Gastrocnemius medialis (tissue), 4 donors: Measurements from ENCODE around the gene JMJD7. TPM values are rescaled to one million over a fixed set of nuclear protein-coding genes. Genes with fewer than 3 reads are reported as not detected.
A peak's percentile ranks its signal among the peaks of the same experiment; 100 is the strongest.

Experiments
- ATAC-seq, 2 donors: fragments of 150-250 bp; one replicate each; pipeline ENCODE4 v1.9.1; 2016
- DNase-seq, 2 donors: peaks; one replicate each; pipeline ENCODE4 v3.0.0-alpha.2; 2019
- H3K27ac ChIP-seq, 4 donors: fragments of 200-600 bp; sonication (generic); 1 replicate in 1 of 4; 2 replicates in 3 of 4; pipeline ENCODE4 v1.5.1; 2016 to 2018; ENCODE audit warnings: mild to moderate bottlenecking in 2 of 4, moderate library complexity in 1 of 4
- H3K27me3 ChIP-seq, 3 donors: fragments of 200-600 bp; sonication (generic) in 2 of 3; 1 replicate in 1 of 3; 2 replicates in 2 of 3; pipeline versions ENCODE4 v1.5.1 to v1.6.0; 2016 to 2019; ENCODE audit warnings: mild to moderate bottlenecking in 1 of 3, moderate library complexity in 1 of 3
- H3K36me3 ChIP-seq, 2 donors: fragments of 200-600 bp; sonication (generic) in 1 of 2; one replicate each; pipeline ENCODE4 v1.5.1; 2017 to 2018
- H3K4me1 ChIP-seq, 2 donors: fragments of 200-600 bp; sonication (generic) in 1 of 2; one replicate each; pipeline ENCODE4 v1.5.1; 2016 to 2017; ENCODE audit warnings: mild to moderate bottlenecking in 2 of 2
- H3K4me3 ChIP-seq, 4 donors: fragments of 200-600 bp; sonication (generic) in 3 of 4; 1 replicate in 1 of 4; 2 replicates in 3 of 4; pipeline ENCODE4 v1.5.1; 2016 to 2019; ENCODE audit warnings: mild to moderate bottlenecking in 2 of 4
- H3K9me3 ChIP-seq, 3 donors: fragments of 200-600 bp; sonication (generic) in 2 of 3; 1 replicate in 1 of 3; 2 replicates in 2 of 3; pipeline ENCODE4 v1.5.1; 2016 to 2019
- CTCF ChIP-seq, 5 experiments: fragments of 450-650 bp in 3 of 5; fragments of 200-600 bp in 2 of 5; sonication (generic) in 2 of 5; IDR thresholded peaks in 4 of 5; conservative IDR thresholded peaks in 1 of 5; 1 replicate in 4 of 5; 2 replicates in 1 of 5; pipeline ENCODE4 v1.5.1; 2016 to 2019; ENCODE audit warnings: antibody characterized with exemption in 5 of 5, mild to moderate bottlenecking in 3 of 5, moderate library complexity in 3 of 5
- POLR2A ChIP-seq, 2 donors: fragments of 450-650 bp; IDR thresholded peaks; one replicate each; pipeline ENCODE4 v1.6.1; 2017; ENCODE audit warnings: antibody characterized with exemption in 2 of 2, mild to moderate bottlenecking in 2 of 2, moderate library complexity in 2 of 2
- in situ Hi-C, 4 donors: fragments of 200-750 bp; cut with MboI; loops; one replicate each; pipeline versions ENCODE4 v1.15.0 to v1.8.0; 2017; ENCODE audit warnings: low sequenced_read_pairs in 4 of 4
- intact Hi-C: fragments of 100-400 bp; cut with DNase I; formaldehyde crosslinking; loops from one replicate; pipeline ENCODE4 v1.15.1; 2023; ENCODE audit warnings: low total_unique reads
- total RNA-seq, 4 donors: library from RNA; depleted of rRNA; stranded (reverse); fragments of >200 nt; gene quantifications; one replicate each; pipeline versions ENCODE4 v1.1.0 to v1.2.3, GENCODE V29; 2016

The JMJD7 gene
- total RNA-seq, 4 donors from 2014 or later = 1.7 to 7.6 (median 3.9) TPM

- TF ChIP-seq CTCF (IDR thresholded peaks at IDR 0.05 in 4 of 5, conservative IDR thresholded peaks at IDR 0.05 in 1 of 5) = no peak
- no peak for TF ChIP-seq POLR2A (IDR thresholded peaks at IDR 0.05)
- in situ Hi-C loops = no loop called here
- Histone ChIP-seq H3K27ac (no peak overlapping the region), H3K9me3 (no peaks in the 10 kb centered on the region), H3K27me3 (no peaks in the 10 kb centered on the region), H3K36me3 (no peaks in the 10 kb centered on the region), H3K4me1 (peaks cover 0 to 3% of the 10 kb centered on the region in 2 donors), H3K4me3 (no peak overlapping the region)
- intact Hi-C loops = no loop called here
- DNase-seq = no peak
- no peak for ATAC-seq
Observed at GRCh38 chr15:41874736-41875135, 46.8 kb downstream of the JMJD7 start.

DNA sequence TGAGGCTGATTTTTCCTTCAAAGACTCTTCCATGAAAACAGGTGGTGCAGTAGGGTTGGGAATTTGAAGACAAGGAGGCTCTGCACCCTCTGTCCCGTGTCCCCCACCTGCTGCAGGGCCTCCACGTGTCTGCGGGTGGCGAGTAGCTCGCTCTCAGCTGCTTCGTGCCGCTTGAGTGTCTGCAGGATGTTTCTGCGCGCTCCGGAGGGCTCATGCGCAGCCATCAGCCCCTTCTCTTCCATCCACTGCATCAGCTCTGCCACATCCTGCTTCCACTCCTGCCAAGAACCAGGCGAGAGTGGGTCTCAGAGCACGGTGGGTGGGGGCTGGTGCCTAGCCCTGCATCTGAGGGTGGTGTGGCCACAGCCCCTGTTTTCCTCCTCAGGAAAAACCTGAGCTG is 48.1 kb downstream of the JMJD7 start:
- TF ChIP-seq CTCF (IDR thresholded peaks at IDR 0.05 in 4 of 5, conservative IDR thresholded peaks at IDR 0.05 in 1 of 5) (no peak), POLR2A (IDR thresholded peaks at IDR 0.05) (no peak)
- ATAC-seq (no peak), DNase-seq (no peak)
- H3K9me3 ChIP-seq = no peaks in the 10 kb centered on the region
- peaks cover 0 to 3% of the 10 kb centered on the region in 2 donors for H3K4me1 ChIP-seq
- H3K27ac ChIP-seq = no peak overlapping the region
- H3K36me3 ChIP-seq = no peaks in the 10 kb centered on the region
- H3K27me3 ChIP-seq = no peaks in the 10 kb centered on the region
- no peak overlapping the region for H3K4me3 ChIP-seq
- intact Hi-C loops = no loop called here
- in situ Hi-C loops = no loop called here

GRCh38 chr15:41876689-41877088 is 48.8 kb downstream of the JMJD7 start:
- Histone ChIP-seq H3K9me3 (no peaks in the 10 kb centered on the region), H3K4me3 (no peak overlapping the region), H3K27ac (no peak overlapping the region), H3K4me1 (peaks cover 2 to 3% of the 10 kb centered on the region in 2 donors), H3K27me3 (no peaks in the 10 kb centered on the region), H3K36me3 (no peaks in the 10 kb centered on the region)
- DNase-seq (no peak), ATAC-seq (no peak)
- in situ Hi-C loops (no loop called here), intact Hi-C loops (no loop called here)
- TF ChIP-seq CTCF (IDR thresholded peaks at IDR 0.05 in 4 of 5, conservative IDR thresholded peaks at IDR 0.05 in 1 of 5) = no peak
- TF ChIP-seq POLR2A (IDR thresholded peaks at IDR 0.05) = no peak

DNA sequence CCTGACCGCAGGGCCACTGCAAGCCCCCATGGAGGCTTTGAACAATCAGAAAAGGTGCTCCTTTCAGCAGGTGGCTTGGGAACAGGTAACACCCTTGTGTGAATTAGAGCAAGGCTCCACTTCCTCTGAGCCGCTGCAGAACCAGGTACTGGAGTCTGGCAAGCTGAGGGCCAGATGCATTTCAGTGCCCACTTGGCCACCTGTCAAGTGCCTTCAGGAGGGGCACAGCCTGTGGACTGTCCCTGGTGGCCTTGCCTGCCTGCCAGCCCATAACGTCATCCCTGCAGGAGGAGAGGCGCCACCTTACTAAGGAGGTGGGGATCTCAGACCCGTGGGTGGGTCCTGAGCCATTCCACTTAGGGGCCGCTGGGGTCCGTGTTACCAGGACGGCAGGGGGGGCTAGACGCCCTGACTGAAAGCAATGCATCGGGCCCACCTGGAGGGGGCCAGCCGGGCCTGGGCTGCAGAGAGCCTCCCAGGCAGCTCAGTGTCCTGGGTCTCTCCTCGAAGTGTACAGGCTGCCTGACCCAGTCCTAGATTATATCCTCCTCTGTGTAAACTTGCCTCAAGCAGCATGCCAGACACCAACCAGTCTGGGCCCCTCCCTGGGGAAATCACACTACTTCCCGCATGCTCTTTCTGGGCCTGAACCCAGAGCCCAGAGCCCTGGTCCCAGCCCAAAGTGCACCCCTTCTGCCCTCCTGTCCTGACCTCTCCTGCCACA is 49.9 kb downstream of the JMJD7 start:
- Histone ChIP-seq H3K4me1 (peaks cover 3 to 7% of the 10 kb centered on the region in 2 donors), H3K27me3 (no peaks in the 10 kb centered on the region), H3K36me3 (no peaks in the 10 kb centered on the region), H3K27ac (no peak overlapping the region), H3K9me3 (no peaks in the 10 kb centered on the region), H3K4me3 (no peak overlapping the region)
- DNase-seq (no peak), ATAC-seq (no peak)
- no peak for TF ChIP-seq CTCF (IDR thresholded peaks at IDR 0.05 in 4 of 5, conservative IDR thresholded peaks at IDR 0.05 in 1 of 5)
- no peak for TF ChIP-seq POLR2A (IDR thresholded peaks at IDR 0.05)
- intact Hi-C loops = no loop called here
- in situ Hi-C loops = no loop called here

- DNase-seq (peak; percentile 28 to 76), ATAC-seq (peak; percentile 46 to 75)
- H3K9me3 ChIP-seq = no peaks in the 10 kb centered on the region
- H3K4me3 ChIP-seq = no peak overlapping the region
- no peak overlapping the region for H3K27ac ChIP-seq
- H3K4me1 ChIP-seq = peaks cover 3 to 7% of the 10 kb centered on the region in 2 donors
- in situ Hi-C loops = no loop called here
- no peaks in the 10 kb centered on the region for H3K27me3 ChIP-seq
- intact Hi-C loops = no loop called here
- H3K36me3 ChIP-seq = no peaks in the 10 kb centered on the region
- no peak for TF ChIP-seq POLR2A (IDR thresholded peaks at IDR 0.05)
Observed at GRCh38 chr15:41878355-41878699, 50.4 kb downstream of the JMJD7 start.
